HepG2 (cell line): Measurements from ENCODE around the gene SCRN3. TPM values are rescaled to one million over a fixed set of nuclear protein-coding genes. Genes with fewer than 3 reads are reported as not detected.

Source experiments
- BRF2 ChIP-seq: sonication (generic); formaldehyde crosslinking; IDR thresholded peaks from 2 replicates; pipeline ENCODE4 v1.8.1; 2022; ENCODE audit warnings: mild to moderate bottlenecking, missing genetic modification reagents
- CENPBD1 ChIP-seq: sonication (generic); formaldehyde crosslinking; IDR thresholded peaks from 2 replicates; pipeline ENCODE4 v1.8.0; 2022; ENCODE audit warnings: missing genetic modification reagents, low read depth, mild to moderate bottlenecking, borderline replicate concordance
- CHD2 ChIP-seq: IDR thresholded peaks from 2 replicates; pipeline ENCODE4 v1.6.1; 2011; ENCODE audit warnings: low read depth, low read length, improper control_type of control experiment
- E2F2 ChIP-seq: sonication (generic); formaldehyde crosslinking; IDR thresholded peaks from 2 replicates; pipeline ENCODE4 v1.4.0; 2020; ENCODE audit warnings: missing genetic modification reagents, borderline replicate concordance
- HBP1 ChIP-seq: IDR thresholded peaks from 2 replicates; pipeline ENCODE4 v1.6.1; 2016; ENCODE audit warnings: low read depth, control low read depth
- NCOA1 ChIP-seq: sonication (generic); formaldehyde crosslinking; IDR thresholded peaks from 2 replicates; pipeline ENCODE4 v1.9.0; 2021; ENCODE audit warnings: missing genetic modification reagents
- ZBTB7A ChIP-seq: sonication (generic); formaldehyde crosslinking; IDR thresholded peaks from 2 replicates; pipeline ENCODE4 v1.8.0; 2022; ENCODE audit warnings: mild to moderate bottlenecking, missing genetic modification reagents
- ZFP36L1 ChIP-seq: sonication (generic); formaldehyde crosslinking; IDR thresholded peaks from 2 replicates; pipeline ENCODE4 v1.8.0; 2022; ENCODE audit warnings: mild to moderate bottlenecking, missing genetic modification reagents, moderate library complexity
- ZFP90 ChIP-seq: sonication (generic); formaldehyde crosslinking; IDR thresholded peaks from 2 replicates; pipeline ENCODE4 v1.8.0; 2022; ENCODE audit warnings: missing genetic modification reagents, mild to moderate bottlenecking, inconsistent platforms, borderline replicate concordance
- ZHX1 ChIP-seq: sonication (generic); formaldehyde crosslinking; IDR thresholded peaks from 2 replicates; pipeline ENCODE4 v1.8.1; 2022; ENCODE audit warnings: low read depth, mild to moderate bottlenecking, missing genetic modification reagents
- ZNF207 ChIP-seq: fragments of 450-650 bp; IDR thresholded peaks from 2 replicates; pipeline ENCODE4 v1.6.1; 2016; ENCODE audit warnings: antibody characterized with exemption, borderline replicate concordance
- ZNF343 ChIP-seq: sonication (generic); formaldehyde crosslinking; IDR thresholded peaks from 2 replicates; pipeline ENCODE4 v1.4.0; 2020; ENCODE audit warnings: mild to moderate bottlenecking, missing genetic modification reagents
- ZNF512B ChIP-seq: sonication (generic); formaldehyde crosslinking; IDR thresholded peaks from 2 replicates; pipeline ENCODE4 v1.5.1; 2020; ENCODE audit warnings: missing genetic modification reagents, mild to moderate bottlenecking, borderline replicate concordance
- ZNF597 ChIP-seq: sonication (generic); formaldehyde crosslinking; IDR thresholded peaks from 2 replicates; pipeline ENCODE4 v1.5.0; 2020; ENCODE audit warnings: missing genetic modification reagents
- ZNF691 ChIP-seq: sonication (generic); formaldehyde crosslinking; IDR thresholded peaks from 2 replicates; pipeline ENCODE4 v1.4.0; 2020; ENCODE audit warnings: missing genetic modification reagents, low read depth, mild to moderate bottlenecking, borderline replicate concordance
- ZZZ3 ChIP-seq: sonication (generic); formaldehyde crosslinking; IDR thresholded peaks from 2 replicates; pipeline ENCODE4 v1.4.0; 2020; ENCODE audit warnings: missing genetic modification reagents, mild to moderate bottlenecking, borderline replicate concordance
- polyA plus RNA-seq, 8 experiments: library from polyadenylated mRNA; depleted of rRNA in 3 of 8; stranded (reverse) in 7 of 8; unstranded in 1 of 8; fragments of >200 nt; fragmentation: Illumina TruSeq in 4 of 8; extraction: Trizol in 4 of 8; gene quantifications; 2 replicates each; pipeline versions ENCODE4 v1.2.1 to v1.2.3, GENCODE V29; 2011 to 2016; ENCODE audit warnings: low read depth in 4 of 8, missing spikeins in 1 of 8, mixed read lengths in 1 of 8; ENCODE audit not compliant: insufficient read depth in 1 of 8
- total RNA-seq, 5 experiments: library from RNA; depleted of rRNA; stranded (reverse); fragments of >200 nt; fragmentation: Illumina TruSeq; extraction: Trizol; gene quantifications; 2 replicates each; pipeline ENCODE4 v1.2.3, GENCODE V29; 2016; ENCODE audit warnings: low read depth in 1 of 5

SCRN3 gene
- total and polyA plus RNA-seq, 2 of the 13 experiments (the other 11 are each of a cell fraction or from before 2014, with no cell fraction given) = 6.6 to 11.3 TPM

- no peak for TF ChIP-seq ZNF512B
- TF ChIP-seq CHD2 = no peak
- no peak; the same call in 1 of the 2 replicates for TF ChIP-seq ZNF691 (CRISPR knock-in tag)
- no peak for TF ChIP-seq CENPBD1 (CRISPR knock-in tag)
- 0 out of 2 replicates have a peak, but pooled peaks have one; percentile 45 for TF ChIP-seq NCOA1 (CRISPR knock-in tag)
- no peak for TF ChIP-seq ZNF207
- peak; percentile 89; the same call in 1 of the 2 replicates for TF ChIP-seq ZZZ3 (CRISPR knock-in tag)
- no peak for TF ChIP-seq ZHX1 (CRISPR knock-in tag)
- TF ChIP-seq BRF2 = no peak
- no peak for TF ChIP-seq E2F2 (CRISPR knock-in tag)
- no peak for TF ChIP-seq HBP1
- TF ChIP-seq ZBTB7A = no peak
- TF ChIP-seq ZFP36L1 (CRISPR knock-in tag) = no peak
- TF ChIP-seq ZFP90 = peak; percentile 69
- TF ChIP-seq ZNF343 (CRISPR knock-in tag) = no peak
- no peak for TF ChIP-seq ZNF597 (CRISPR knock-in tag)
Observed at GRCh38 chr2:174395284-174395968, at the start of gene SCRN3 (continued).
